VCaP (cell line): ENCODE results near the gene CNPY3.

ENCODE experiments used
- H3K27ac ChIP-seq: fragments of 450-650 bp; 2 replicates; pipeline ENCODE4 v1.5.1; 2017
- TF ChIP-seq, protein P1 (sequence below): fragments of 450-650 bp; conservative IDR thresholded peaks from 2 replicates; pipeline ENCODE4 v1.5.1; 2017; ENCODE audit warnings: mild to moderate bottlenecking, moderate library complexity

Gene CNPY3

DNA sequence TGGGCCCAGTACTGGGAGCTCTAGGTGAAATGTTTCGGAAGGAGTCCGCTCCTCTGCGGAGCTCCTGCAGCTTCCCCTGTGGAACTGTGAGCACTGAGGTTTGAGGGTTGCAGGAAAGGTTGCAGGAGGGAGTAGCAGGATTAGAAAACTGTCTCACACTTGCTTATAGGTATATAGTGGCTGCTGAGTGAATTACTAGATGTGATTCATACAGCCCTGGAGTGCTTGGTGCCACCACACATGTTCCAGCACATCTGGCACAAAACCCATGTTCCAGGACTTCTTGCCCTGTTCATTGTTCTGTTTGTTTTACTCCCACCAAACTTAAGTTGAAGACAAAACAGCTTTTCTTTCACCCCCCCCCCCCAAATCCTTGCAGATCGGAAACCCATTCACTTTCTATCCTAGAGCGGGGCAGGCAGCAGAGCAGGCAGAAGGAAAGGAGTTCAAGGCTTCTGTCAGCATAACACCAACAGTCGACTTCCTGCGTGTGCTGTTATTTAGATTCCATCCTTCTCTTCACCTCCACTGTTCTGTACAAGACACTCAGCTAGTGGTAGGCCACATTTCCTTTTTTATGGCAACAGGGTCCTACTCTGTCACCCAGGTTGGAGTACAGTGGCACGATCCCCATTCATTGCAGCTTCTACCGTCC is 50.4 kb downstream of the CNPY3 start:
- H3K27ac ChIP-seq = peak overlapping the region; percentile 89
- TF ChIP-seq, protein P1, sequence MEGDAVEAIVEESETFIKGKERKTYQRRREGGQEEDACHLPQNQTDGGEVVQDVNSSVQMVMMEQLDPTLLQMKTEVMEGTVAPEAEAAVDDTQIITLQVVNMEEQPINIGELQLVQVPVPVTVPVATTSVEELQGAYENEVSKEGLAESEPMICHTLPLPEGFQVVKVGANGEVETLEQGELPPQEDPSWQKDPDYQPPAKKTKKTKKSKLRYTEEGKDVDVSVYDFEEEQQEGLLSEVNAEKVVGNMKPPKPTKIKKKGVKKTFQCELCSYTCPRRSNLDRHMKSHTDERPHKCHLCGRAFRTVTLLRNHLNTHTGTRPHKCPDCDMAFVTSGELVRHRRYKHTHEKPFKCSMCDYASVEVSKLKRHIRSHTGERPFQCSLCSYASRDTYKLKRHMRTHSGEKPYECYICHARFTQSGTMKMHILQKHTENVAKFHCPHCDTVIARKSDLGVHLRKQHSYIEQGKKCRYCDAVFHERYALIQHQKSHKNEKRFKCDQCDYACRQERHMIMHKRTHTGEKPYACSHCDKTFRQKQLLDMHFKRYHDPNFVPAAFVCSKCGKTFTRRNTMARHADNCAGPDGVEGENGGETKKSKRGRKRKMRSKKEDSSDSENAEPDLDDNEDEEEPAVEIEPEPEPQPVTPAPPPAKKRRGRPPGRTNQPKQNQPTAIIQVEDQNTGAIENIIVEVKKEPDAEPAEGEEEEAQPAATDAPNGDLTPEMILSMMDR = no peak

DNA sequence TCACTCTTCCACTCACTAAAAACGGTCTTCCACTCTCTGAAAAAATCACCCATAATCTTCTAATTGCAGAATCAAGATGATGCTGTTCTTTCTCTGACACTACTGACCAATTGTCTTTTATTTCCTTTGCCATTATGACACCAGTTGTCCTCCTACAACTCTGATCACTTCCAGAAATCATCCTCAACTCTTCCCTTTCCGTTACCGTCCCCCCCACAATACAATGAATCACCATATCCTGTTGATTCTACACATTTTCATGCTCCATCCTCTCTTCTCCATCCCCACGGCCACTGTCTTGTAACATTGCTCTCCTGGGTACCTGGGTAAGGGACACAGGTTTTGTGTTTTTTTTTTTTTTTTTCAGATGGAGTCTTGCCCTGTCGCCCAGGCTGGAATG is 52.6 kb downstream of the CNPY3 start:
- no peak overlapping the region for H3K27ac ChIP-seq
- TF ChIP-seq, protein P1 = no peak

DNA sequence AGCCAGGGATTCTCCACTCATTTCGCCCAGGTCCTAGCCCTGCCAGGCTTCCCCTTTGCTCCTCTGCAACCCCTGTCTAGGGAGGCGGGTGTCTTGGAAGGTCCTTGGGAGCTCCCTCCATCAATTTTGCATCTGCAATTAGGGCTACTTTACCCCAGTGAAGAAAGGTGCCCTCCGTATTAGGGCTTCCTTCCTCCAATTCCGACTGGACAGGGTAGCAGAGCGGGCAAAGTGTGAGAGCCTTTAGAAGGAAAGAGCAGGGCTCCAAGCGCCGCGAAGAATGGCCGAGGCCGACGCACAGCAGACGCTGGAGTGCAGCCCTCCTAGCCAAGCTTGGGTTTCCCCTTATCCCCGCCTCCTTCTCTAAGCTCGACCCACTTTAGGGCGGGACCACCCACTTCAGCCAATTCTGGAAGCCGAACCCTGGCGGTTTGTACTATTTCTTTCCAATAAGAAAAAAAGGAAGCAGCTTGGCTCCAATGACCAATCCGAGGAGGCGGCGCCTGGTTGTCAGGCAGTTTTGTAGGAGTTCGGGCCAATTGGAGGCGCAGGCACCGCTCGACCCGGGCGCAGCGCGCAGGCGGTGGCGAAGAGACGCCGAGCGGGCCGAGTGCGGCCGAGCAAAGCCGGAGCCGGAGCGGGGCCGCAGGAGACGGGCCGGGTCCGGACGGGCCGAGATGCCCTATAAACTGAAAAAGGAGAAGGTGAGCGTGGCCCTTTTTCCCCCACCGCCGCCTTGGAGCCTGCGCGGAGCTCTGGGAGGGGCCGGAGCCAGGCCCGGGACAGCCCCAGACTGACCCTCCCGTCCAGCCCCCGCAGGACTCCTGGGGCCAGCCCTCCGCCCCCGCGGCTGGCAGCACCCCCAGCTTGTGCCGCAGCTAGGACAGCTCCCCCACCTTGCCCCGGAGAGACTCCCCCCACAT is 55.0 kb downstream of the CNPY3 start, which contains the start of gene PPP2R5D:
Gene PPP2R5D, plus strand, starts transcription at position 570 of the 923 bp plus-strand sequence. Its CDS starts 108 bp downstream, at position 678.
- TF ChIP-seq, protein P1 = no peak
- peak within 1 kb of the TSS; percentile 84 for H3K27ac ChIP-seq

DNA sequence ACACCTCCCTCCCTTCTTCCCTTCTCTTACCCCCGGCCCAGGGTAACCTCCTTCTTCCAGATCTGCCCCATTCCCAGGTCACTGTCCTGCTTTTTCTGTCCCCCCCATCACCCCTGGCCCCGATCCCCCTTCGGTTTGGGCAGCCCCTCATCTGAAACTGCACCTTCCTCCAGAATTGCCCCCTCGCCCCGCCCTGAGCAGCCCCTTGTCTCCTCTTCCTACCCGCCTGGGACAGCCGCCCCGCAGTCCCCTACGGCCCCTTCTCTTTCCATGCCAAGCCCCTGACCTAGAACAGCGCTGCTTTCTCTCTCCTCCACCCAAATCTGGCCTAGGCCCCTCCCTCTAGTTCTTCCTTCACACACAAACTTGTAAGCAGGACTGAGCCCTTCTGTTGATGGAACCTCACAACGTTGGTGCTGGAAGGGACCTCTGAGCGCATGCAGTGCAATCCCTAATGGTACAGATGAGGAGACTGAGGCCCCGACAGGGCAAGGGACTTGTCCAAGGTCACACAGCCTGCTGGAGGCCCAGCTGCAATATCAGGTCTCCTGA is 55.7 kb downstream of the CNPY3 start:
- H3K27ac ChIP-seq = peak overlapping the region; percentile 84
- TF ChIP-seq, protein P1 = no peak

DNA sequence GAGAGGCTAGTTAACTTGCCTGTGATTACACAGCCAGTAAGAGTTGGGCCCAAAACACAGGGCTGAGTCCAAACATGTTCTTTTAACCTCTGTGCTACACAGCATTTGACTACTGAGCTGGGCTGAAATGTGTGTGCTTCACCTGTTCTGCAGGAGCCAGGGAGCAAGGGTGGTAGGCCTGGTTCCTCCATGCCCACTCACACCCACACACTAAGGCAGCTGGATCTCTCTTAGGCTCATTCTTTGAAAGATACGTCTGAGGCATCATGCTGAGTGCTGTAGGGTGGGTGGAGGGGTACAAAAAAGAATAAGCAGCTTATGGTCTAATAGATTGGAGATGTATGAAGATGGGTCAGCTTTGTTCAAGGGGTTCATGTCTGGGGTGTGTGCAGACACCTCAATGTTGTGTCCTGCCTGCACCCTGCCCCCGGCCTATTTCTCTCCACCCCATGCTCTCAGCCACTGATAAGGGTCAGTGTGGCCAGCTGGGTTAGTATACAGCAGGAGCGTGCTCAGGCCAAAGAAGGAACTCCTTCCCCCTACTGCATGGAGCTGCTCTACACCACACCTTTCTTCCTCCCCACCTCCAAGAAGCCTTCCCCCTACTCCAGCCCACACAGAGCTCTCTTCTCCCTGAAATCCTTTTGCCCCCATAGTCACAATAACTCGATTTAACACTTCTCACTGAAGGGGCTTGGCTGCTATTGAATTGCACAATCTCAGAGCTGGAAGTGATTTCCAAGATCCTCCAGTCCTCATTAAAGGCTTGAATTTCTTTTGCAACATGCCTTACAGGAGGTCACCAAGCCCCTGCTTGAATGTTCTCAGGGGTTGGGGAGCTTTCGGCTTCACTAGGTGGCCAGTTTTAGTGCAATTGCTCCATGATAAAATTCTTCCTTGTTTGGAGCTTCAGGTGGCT is 58.5 kb downstream of the CNPY3 start:
- TF ChIP-seq, protein P1 = no peak
- H3K27ac ChIP-seq = no peak overlapping the region

DNA sequence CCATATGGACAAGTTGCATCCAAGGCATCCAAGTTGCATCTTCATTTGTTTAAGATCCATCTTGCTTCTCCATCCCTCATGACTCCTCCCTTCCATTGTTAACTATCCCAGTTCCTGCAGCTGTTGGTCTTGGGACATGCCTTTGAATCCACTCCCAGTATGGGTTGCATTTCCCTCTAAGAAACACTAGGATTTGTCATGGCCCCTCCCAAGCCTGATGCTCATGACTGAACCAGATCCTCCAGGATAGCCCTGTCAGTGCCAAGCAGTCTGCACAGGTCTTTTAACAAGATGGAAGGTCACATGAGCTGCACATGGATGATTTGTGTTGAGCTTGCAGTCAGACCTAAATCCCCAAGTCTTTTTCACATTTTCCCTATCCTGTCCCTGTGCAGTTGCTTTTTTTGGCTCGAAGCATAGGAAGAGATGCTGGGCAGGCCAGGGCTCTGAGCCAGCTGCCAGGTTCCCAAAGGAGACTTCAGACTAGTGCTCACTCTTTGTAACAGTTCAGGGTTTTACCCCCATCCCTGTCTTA is 59.3 kb downstream of the CNPY3 start:
- TF ChIP-seq, protein P1 = no peak
- H3K27ac ChIP-seq = no peak overlapping the region
